Liver (tissue), 9 donors: Measurements from ENCODE around the gene UGT1A5. TPM values are rescaled to one million over a fixed set of nuclear protein-coding genes. Genes with fewer than 3 reads are reported as not detected.
"Not testable (repeated sequence)": the region's sequence is repeated elsewhere in the genome, so short reads cannot be mapped to it uniquely, and the experiment has no call there.

Experiments used
- DNase-seq: peaks from one replicate; pipeline ENCODE4 v3.0.0-alpha.2; 2017; ENCODE audit warnings: low spot score
- H3K27ac ChIP-seq, 2 donors: one replicate each; pipeline ENCODE4 v1.7.0; 2013; ENCODE audit warnings: inconsistent platforms in 2 of 2, low read length in 2 of 2, control low read depth in 1 of 2, low read depth in 1 of 2, mild to moderate bottlenecking in 1 of 2
- H3K27me3 ChIP-seq, 4 donors: one replicate each; pipeline versions ENCODE4 v1.6.1 to v1.7.0; 2013; ENCODE audit warnings: low read length in 3 of 4, inconsistent platforms in 1 of 4, mild to moderate bottlenecking in 1 of 4, moderate library complexity in 1 of 4; ENCODE audit not compliant: control insufficient read depth in 4 of 4, insufficient read depth in 4 of 4
- H3K36me3 ChIP-seq, 4 donors: one replicate each; pipeline versions ENCODE4 v1.6.1 to v1.7.0; 2013; ENCODE audit warnings: low read length in 3 of 4, mild to moderate bottlenecking in 3 of 4, low read depth in 1 of 4, moderate library complexity in 1 of 4; ENCODE audit not compliant: control insufficient read depth in 4 of 4, insufficient read depth in 3 of 4
- H3K4me1 ChIP-seq, 4 donors: one replicate each; pipeline versions ENCODE4 v1.6.1 to v1.7.0; 2013; ENCODE audit warnings: low read length in 3 of 4, mild to moderate bottlenecking in 3 of 4, moderate library complexity in 1 of 4; ENCODE audit not compliant: control insufficient read depth in 4 of 4, insufficient read depth in 4 of 4
- H3K4me3 ChIP-seq, 3 donors: one replicate each; pipeline versions ENCODE4 v1.6.1 to v1.7.0; 2013; ENCODE audit warnings: low read length in 3 of 3, control low read depth in 1 of 3, low read depth in 1 of 3, mild to moderate bottlenecking in 1 of 3
- H3K9ac ChIP-seq, 2 donors: one replicate each; pipeline ENCODE4 v1.7.0; 2013; ENCODE audit warnings: low read length in 2 of 2, mild to moderate bottlenecking in 2 of 2, moderate library complexity in 2 of 2, control low read depth in 1 of 2, low read depth in 1 of 2
- H3K9me3 ChIP-seq, 4 donors: one replicate each; pipeline versions ENCODE4 v1.6.1 to v1.7.0; 2013; ENCODE audit warnings: low read length in 3 of 4; ENCODE audit not compliant: control insufficient read depth in 4 of 4
- EGR1 ChIP-seq, 2 donors: IDR thresholded peaks; 2 replicates each; pipeline ENCODE4 v1.6.1; 2016 to 2018; ENCODE audit warnings: antibody characterized with exemption in 2 of 2, low read depth in 2 of 2
- FOXA1 ChIP-seq: IDR thresholded peaks from 2 replicates; pipeline ENCODE4 v1.6.1; 2016; ENCODE audit warnings: antibody characterized with exemption
- FOXA2 ChIP-seq: IDR thresholded peaks from 2 replicates; pipeline ENCODE4 v1.6.1; 2016; ENCODE audit warnings: antibody characterized with exemption
- GABPA ChIP-seq, 2 donors: IDR thresholded peaks in 1 of 2; conservative IDR thresholded peaks in 1 of 2; 2 replicates each; pipeline ENCODE4 v1.6.1; 2016; ENCODE audit warnings: antibody characterized with exemption in 2 of 2, mild to moderate bottlenecking in 1 of 2, moderate library complexity in 1 of 2
- HNF4A ChIP-seq, 2 donors: conservative IDR thresholded peaks; 2 replicates each; pipeline ENCODE4 v1.6.1; 2016; ENCODE audit warnings: antibody characterized with exemption in 2 of 2, mild to moderate bottlenecking in 2 of 2
- HNF4G ChIP-seq: IDR thresholded peaks from 2 replicates; pipeline ENCODE4 v1.6.1; 2016; ENCODE audit warnings: antibody characterized with exemption
- JUND ChIP-seq, 2 donors: IDR thresholded peaks; 2 replicates each; pipeline ENCODE4 v1.6.1; 2016; ENCODE audit warnings: antibody characterized with exemption in 2 of 2
- NR2F2 ChIP-seq: IDR thresholded peaks from 2 replicates; pipeline ENCODE4 v1.6.1; 2016; ENCODE audit warnings: antibody characterized with exemption
- RAD21 ChIP-seq, 2 donors: IDR thresholded peaks; 2 replicates each; pipeline ENCODE4 v1.6.1; 2016; ENCODE audit warnings: antibody characterized with exemption in 2 of 2, mild to moderate bottlenecking in 2 of 2
- RXRA ChIP-seq, 2 donors: IDR thresholded peaks; 2 replicates each; pipeline ENCODE4 v1.6.1; 2017 to 2018; ENCODE audit warnings: antibody characterized with exemption in 2 of 2, mild to moderate bottlenecking in 1 of 2
- SP1 ChIP-seq: IDR thresholded peaks from 2 replicates; pipeline ENCODE4 v1.6.1; 2018; ENCODE audit warnings: antibody characterized with exemption, mild to moderate bottlenecking
- TAF1 ChIP-seq: conservative IDR thresholded peaks from 2 replicates; pipeline ENCODE4 v1.6.1; 2016; ENCODE audit warnings: antibody characterized with exemption, mild to moderate bottlenecking
- YY1 ChIP-seq: IDR thresholded peaks from 2 replicates; pipeline ENCODE4 v1.6.1; 2016; ENCODE audit warnings: antibody characterized with exemption, mild to moderate bottlenecking
- WGBS: extraction: QIAGEN DNeasy Blood & Tissue Kit; methylation state at CpG from one replicate; pipeline ENCODE4 v1.1.7; 2013; 5-methylcytosine and 5-hydroxymethylcytosine counted together
- polyA plus RNA-seq, 2 donors: library from polyadenylated mRNA; stranded (reverse) in 1 of 2; unstranded in 1 of 2; fragments of 200-250 nt in 1 of 2; fragments of >200 nt in 1 of 2; fragmentation: Nextera tagmentation in 1 of 2; extraction: Ambion mirVana in 1 of 2; gene quantifications; one replicate each; pipeline versions ENCODE4 v1.2.1 to v1.2.3, GENCODE V29; 2013 to 2015
- total RNA-seq, 2 donors: library from RNA; depleted of rRNA; stranded (reverse); fragments of >200 nt; gene quantifications; one replicate each; pipeline ENCODE4 v1.2.3, GENCODE V29; 2014
- TF ChIP-seq, protein P1 (sequence below): IDR thresholded peaks from 2 replicates; pipeline ENCODE4 v1.6.1; 2016; ENCODE audit warnings: antibody characterized with exemption
- TF ChIP-seq, protein P2 (sequence below): IDR thresholded peaks from 2 replicates; pipeline ENCODE4 v1.6.1; 2016; ENCODE audit warnings: antibody characterized with exemption
- TF ChIP-seq, protein P3 (sequence below): fragments of 150-350 bp; IDR thresholded peaks from 2 replicates; pipeline ENCODE4 v1.5.1; 2017; ENCODE audit warnings: improper control_type of control experiment, low read depth, low read length; ENCODE audit not compliant: missing input control
- TF ChIP-seq, protein P4 (sequence below): IDR thresholded peaks from 2 replicates; pipeline ENCODE4 v1.6.1; 2016; ENCODE audit warnings: antibody characterized with exemption
- TF ChIP-seq, protein P5 (sequence below): IDR thresholded peaks from 2 replicates; pipeline ENCODE4 v1.6.1; 2016; ENCODE audit warnings: antibody characterized with exemption, mild to moderate bottlenecking
- donor health status: healthy.
- donor health status: healthy.
- donor health status: healthy.
- donor health status: healthy.
- donor health status: healthy.

Gene UGT1A5
- total and polyA plus RNA-seq, 4 donors = 0.14 to 1.8 (median 1.6) TPM; not detected in 1

DNA sequence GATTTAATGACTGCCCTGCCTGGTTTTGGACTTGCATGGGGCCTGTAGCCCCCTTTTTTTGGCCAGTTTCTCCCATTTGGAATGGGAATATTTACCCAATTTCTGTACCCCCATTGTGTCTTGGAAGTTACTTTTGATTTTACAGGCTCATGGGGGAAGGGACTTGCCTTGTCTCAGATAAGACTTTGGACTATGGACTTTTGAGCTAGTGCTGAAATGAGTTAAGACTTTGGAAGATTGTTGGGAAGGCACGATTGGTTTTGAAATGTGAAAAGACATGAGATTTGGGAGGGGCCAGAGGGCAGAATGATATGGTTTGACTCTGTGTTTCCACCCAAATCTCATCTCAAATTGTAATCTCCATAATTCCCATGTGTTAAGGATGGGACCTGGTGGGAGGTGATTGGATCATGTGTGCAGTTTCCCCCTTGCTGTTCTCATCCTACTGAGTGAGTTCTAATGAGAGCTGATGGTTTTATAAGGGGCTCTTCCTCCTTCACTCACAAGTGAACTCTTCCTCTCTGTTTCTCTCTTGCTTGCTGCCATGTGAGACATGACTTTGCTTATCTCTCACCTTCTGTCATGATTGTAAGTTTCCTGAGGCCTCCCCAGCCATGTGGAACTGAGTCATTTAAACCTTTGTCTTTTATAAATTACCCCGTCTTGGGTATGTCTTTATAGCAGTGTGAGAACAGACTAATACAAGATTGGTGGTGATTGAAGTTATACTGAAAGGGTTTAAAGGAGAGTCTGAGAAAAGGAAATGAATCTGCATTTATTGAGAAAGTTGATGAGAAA is 38.7 kb downstream of the UGT1A5 start:
- not testable (repeated sequence) for H3K36me3 ChIP-seq, H3K9ac ChIP-seq, H3K4me3 ChIP-seq, H3K27me3 ChIP-seq, H3K9me3 ChIP-seq, H3K27ac ChIP-seq, DNase-seq
- 55% methylated on average over 2 of the region's 2 CpGs for WGBS
- H3K4me1 ChIP-seq = peaks cover 8 to 52% (median 30%) of the 10 kb centered on the region in 4 donors
- peak in 1 of 2 donors; percentile 53 for TF ChIP-seq RXRA (IDR thresholded peaks at IDR 0.05)
- TF ChIP-seq HNF4G = peak; percentile 27
- peak; percentile 74 to 77 for TF ChIP-seq HNF4A (conservative IDR thresholded peaks at IDR 0.05)

DNA sequence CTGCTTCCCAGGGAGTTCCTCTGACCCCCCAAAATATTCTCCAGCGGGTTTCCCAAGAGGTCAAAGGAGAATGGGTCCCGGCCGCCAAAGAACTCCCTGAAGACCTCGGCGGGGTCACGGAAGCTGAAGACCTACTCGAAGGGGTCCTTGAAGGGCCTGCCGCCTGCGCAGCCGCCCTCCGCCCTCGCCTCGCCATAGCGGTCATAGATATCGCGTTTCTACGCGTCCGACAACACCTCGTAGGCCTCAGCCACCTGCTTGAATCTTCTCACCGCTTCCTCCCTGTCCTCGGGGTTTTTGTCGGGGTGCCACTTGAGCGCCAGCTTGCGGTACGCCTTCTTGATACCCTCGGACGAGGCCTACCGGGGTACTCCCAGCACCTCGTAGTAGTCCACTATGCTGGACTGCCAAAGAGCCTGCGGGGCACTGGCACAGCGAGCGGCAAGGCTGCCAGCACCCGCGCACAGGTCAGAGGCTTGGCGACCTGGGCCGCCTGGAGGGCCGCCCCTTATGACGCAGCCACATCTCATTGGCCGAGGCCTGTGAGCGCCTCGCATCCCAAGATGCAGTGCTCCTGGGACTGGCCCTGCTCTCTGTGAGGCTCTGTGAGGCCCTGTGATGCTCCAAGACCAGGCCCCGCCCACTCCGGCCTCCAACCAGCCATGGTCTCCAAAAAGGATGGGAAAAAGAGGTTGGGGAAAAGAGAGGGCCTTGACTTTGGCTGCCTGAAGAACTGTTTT is 42.3 kb downstream of the UGT1A5 start:
- TF ChIP-seq, protein P1, sequence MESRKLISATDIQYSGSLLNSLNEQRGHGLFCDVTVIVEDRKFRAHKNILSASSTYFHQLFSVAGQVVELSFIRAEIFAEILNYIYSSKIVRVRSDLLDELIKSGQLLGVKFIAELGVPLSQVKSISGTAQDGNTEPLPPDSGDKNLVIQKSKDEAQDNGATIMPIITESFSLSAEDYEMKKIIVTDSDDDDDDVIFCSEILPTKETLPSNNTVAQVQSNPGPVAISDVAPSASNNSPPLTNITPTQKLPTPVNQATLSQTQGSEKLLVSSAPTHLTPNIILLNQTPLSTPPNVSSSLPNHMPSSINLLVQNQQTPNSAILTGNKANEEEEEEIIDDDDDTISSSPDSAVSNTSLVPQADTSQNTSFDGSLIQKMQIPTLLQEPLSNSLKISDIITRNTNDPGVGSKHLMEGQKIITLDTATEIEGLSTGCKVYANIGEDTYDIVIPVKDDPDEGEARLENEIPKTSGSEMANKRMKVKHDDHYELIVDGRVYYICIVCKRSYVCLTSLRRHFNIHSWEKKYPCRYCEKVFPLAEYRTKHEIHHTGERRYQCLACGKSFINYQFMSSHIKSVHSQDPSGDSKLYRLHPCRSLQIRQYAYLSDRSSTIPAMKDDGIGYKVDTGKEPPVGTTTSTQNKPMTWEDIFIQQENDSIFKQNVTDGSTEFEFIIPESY = no peak
- no peak for TF ChIP-seq HNF4A (conservative IDR thresholded peaks at IDR 0.05)
- TF ChIP-seq, protein P2, sequence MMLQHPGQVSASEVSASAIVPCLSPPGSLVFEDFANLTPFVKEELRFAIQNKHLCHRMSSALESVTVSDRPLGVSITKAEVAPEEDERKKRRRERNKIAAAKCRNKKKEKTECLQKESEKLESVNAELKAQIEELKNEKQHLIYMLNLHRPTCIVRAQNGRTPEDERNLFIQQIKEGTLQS = no peak
- TF ChIP-seq RXRA (IDR thresholded peaks at IDR 0.05) = no peak
- no peak for TF ChIP-seq TAF1
- TF ChIP-seq FOXA2 = no peak
- TF ChIP-seq, protein P3, sequence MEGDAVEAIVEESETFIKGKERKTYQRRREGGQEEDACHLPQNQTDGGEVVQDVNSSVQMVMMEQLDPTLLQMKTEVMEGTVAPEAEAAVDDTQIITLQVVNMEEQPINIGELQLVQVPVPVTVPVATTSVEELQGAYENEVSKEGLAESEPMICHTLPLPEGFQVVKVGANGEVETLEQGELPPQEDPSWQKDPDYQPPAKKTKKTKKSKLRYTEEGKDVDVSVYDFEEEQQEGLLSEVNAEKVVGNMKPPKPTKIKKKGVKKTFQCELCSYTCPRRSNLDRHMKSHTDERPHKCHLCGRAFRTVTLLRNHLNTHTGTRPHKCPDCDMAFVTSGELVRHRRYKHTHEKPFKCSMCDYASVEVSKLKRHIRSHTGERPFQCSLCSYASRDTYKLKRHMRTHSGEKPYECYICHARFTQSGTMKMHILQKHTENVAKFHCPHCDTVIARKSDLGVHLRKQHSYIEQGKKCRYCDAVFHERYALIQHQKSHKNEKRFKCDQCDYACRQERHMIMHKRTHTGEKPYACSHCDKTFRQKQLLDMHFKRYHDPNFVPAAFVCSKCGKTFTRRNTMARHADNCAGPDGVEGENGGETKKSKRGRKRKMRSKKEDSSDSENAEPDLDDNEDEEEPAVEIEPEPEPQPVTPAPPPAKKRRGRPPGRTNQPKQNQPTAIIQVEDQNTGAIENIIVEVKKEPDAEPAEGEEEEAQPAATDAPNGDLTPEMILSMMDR = no peak
- TF ChIP-seq EGR1 (IDR thresholded peaks at IDR 0.05; ENCODE audit: low read depth in 2 of 2) = no peak
- no peak for TF ChIP-seq JUND (IDR thresholded peaks at IDR 0.05)
- TF ChIP-seq, protein P4, sequence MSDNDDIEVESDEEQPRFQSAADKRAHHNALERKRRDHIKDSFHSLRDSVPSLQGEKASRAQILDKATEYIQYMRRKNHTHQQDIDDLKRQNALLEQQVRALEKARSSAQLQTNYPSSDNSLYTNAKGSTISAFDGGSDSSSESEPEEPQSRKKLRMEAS = no peak
- TF ChIP-seq YY1 = no peak
- TF ChIP-seq, protein P5, sequence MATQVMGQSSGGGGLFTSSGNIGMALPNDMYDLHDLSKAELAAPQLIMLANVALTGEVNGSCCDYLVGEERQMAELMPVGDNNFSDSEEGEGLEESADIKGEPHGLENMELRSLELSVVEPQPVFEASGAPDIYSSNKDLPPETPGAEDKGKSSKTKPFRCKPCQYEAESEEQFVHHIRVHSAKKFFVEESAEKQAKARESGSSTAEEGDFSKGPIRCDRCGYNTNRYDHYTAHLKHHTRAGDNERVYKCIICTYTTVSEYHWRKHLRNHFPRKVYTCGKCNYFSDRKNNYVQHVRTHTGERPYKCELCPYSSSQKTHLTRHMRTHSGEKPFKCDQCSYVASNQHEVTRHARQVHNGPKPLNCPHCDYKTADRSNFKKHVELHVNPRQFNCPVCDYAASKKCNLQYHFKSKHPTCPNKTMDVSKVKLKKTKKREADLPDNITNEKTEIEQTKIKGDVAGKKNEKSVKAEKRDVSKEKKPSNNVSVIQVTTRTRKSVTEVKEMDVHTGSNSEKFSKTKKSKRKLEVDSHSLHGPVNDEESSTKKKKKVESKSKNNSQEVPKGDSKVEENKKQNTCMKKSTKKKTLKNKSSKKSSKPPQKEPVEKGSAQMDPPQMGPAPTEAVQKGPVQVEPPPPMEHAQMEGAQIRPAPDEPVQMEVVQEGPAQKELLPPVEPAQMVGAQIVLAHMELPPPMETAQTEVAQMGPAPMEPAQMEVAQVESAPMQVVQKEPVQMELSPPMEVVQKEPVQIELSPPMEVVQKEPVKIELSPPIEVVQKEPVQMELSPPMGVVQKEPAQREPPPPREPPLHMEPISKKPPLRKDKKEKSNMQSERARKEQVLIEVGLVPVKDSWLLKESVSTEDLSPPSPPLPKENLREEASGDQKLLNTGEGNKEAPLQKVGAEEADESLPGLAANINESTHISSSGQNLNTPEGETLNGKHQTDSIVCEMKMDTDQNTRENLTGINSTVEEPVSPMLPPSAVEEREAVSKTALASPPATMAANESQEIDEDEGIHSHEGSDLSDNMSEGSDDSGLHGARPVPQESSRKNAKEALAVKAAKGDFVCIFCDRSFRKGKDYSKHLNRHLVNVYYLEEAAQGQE = no peak
- no peak for TF ChIP-seq GABPA (IDR thresholded peaks at IDR 0.05 in 1 of 2, conservative IDR thresholded peaks at IDR 0.05 in 1 of 2)
- no peak for TF ChIP-seq HNF4G
- TF ChIP-seq FOXA1 = no peak
- TF ChIP-seq NR2F2 = no peak
- no peak for TF ChIP-seq SP1
- no peak for TF ChIP-seq RAD21 (IDR thresholded peaks at IDR 0.05)
- no peak overlapping the region for H3K4me3 ChIP-seq
- H3K9ac ChIP-seq = no peak overlapping the region
- H3K27ac ChIP-seq = no peak overlapping the region
- H3K27me3 ChIP-seq = no peaks in the 10 kb centered on the region
- whole genome bisulfite sequencing = 96% methylated on average over 44 of the region's 44 CpGs
- peaks cover 12 to 52% (median 31%) of the 10 kb centered on the region in 4 donors for H3K4me1 ChIP-seq
- no peaks in the 10 kb centered on the region for H3K9me3 ChIP-seq
- no peak for DNase-seq
- no peaks in the 10 kb centered on the region for H3K36me3 ChIP-seq
